CD14-positive monocyte (primary cell): ENCODE results near the gene TMEM221. TPM values are rescaled to one million over a fixed set of nuclear protein-coding genes. Genes with fewer than 3 reads are reported as not detected.

Experiments
- DNase-seq, 3 donors: peaks; one replicate each; pipeline ENCODE4 v3.0.0-alpha.2; 2011 to 2022
- H2AFZ ChIP-seq: 2 replicates; pipeline ENCODE4 v1.6.0; 2012; ENCODE audit warnings: mild to moderate bottlenecking, low read depth, low read length, inconsistent platforms; ENCODE audit not compliant: insufficient read depth, poor library complexity, severe bottlenecking
- H3K27ac ChIP-seq, 2 donors: 1 replicate in 1 of 2; 2 replicates in 1 of 2; pipeline ENCODE4 v1.5.1; 2012 to 2013; ENCODE audit warnings: low read length in 2 of 2, control low read depth in 1 of 2, inconsistent platforms in 1 of 2, low read depth in 1 of 2, mild to moderate bottlenecking in 1 of 2
- H3K27me3 ChIP-seq, 2 donors: one replicate each; pipeline versions ENCODE4 v1.6.0 to v1.6.1; 2011 to 2013; ENCODE audit warnings: low read length in 2 of 2; ENCODE audit not compliant: control insufficient read depth in 2 of 2, insufficient read depth in 2 of 2
- H3K36me3 ChIP-seq, 2 donors: replicated peaks in 1 of 2; 1 replicate in 1 of 2; 2 replicates in 1 of 2; pipeline versions ENCODE4 v1.5.1 to v1.6.1; 2012 to 2013; ENCODE audit warnings: low read length in 2 of 2, control low read depth in 1 of 2, inconsistent platforms in 1 of 2, mild to moderate bottlenecking in 1 of 2; ENCODE audit not compliant: insufficient read depth in 2 of 2, control insufficient read depth in 1 of 2
- H3K4me1 ChIP-seq, 2 donors: 1 replicate in 1 of 2; 2 replicates in 1 of 2; pipeline versions ENCODE4 v1.5.1 to v1.6.1; 2012 to 2013; ENCODE audit warnings: low read length in 2 of 2, control low read depth in 1 of 2, inconsistent platforms in 1 of 2, mild to moderate bottlenecking in 1 of 2, moderate library complexity in 1 of 2; ENCODE audit not compliant: insufficient read depth in 2 of 2, control insufficient read depth in 1 of 2
- H3K4me2 ChIP-seq: replicated peaks from 2 replicates; pipeline ENCODE3; 2012; ENCODE audit warnings: low read length, moderate library complexity, mild to moderate bottlenecking; ENCODE audit not compliant: poor library complexity, severe bottlenecking; ENCODE audit errors: extremely low read depth
- H3K4me3 ChIP-seq, 3 experiments: fragments of 200-600 bp in 1 of 3; sonication (generic) in 1 of 3; replicated peaks in 1 of 3; 1 replicate in 2 of 3; 2 replicates in 1 of 3; pipeline ENCODE4 v1.5.1; 2011 to 2013; ENCODE audit warnings: low read length in 3 of 3, mild to moderate bottlenecking in 3 of 3, control low read depth in 2 of 3, low read depth in 2 of 3, inconsistent platforms in 1 of 3, moderate library complexity in 1 of 3
- H3K79me2 ChIP-seq: 2 replicates; pipeline ENCODE4 v1.6.0; 2012; ENCODE audit warnings: mild to moderate bottlenecking, control low read depth, inconsistent platforms, low read length, moderate library complexity; ENCODE audit not compliant: insufficient read depth
- H3K9ac ChIP-seq: 2 replicates; pipeline ENCODE4 v1.6.0; 2017; ENCODE audit warnings: low read length, mild to moderate bottlenecking; ENCODE audit not compliant: insufficient read depth, poor library complexity, severe bottlenecking
- H3K9me3 ChIP-seq, 2 donors: replicated peaks in 1 of 2; 1 replicate in 1 of 2; 2 replicates in 1 of 2; pipeline versions ENCODE4 v1.5.1 to v1.6.1; 2012 to 2013; ENCODE audit warnings: low read length in 2 of 2, control low read depth in 1 of 2; ENCODE audit not compliant: control insufficient read depth in 1 of 2, insufficient read depth in 1 of 2
- H4K20me1 ChIP-seq: 2 replicates; pipeline ENCODE4 v1.6.0; 2012; ENCODE audit warnings: mild to moderate bottlenecking, low read length, control low read depth, moderate library complexity; ENCODE audit not compliant: insufficient read depth
- H3K27ac Mint-ChIP-seq, 7 donors: one replicate each; pipeline ENCODE4 v1.8.0; 2020; ENCODE audit warnings: mild to moderate bottlenecking in 7 of 7, mixed read lengths in 7 of 7, moderate library complexity in 6 of 7, inconsistent platforms in 2 of 7
- H3K27me3 Mint-ChIP-seq, 3 donors: one replicate each; pipeline ENCODE4 v1.8.0; 2021 to 2022; ENCODE audit warnings: low read depth in 3 of 3, mild to moderate bottlenecking in 3 of 3, mixed read lengths in 3 of 3, moderate library complexity in 3 of 3, inconsistent platforms in 1 of 3
- H3K36me3 Mint-ChIP-seq, 2 donors: one replicate each; pipeline ENCODE4 v1.8.0; 2020; ENCODE audit warnings: mixed read lengths in 2 of 2, inconsistent platforms in 1 of 2, mild to moderate bottlenecking in 1 of 2
- H3K4me1 Mint-ChIP-seq: one replicate; pipeline ENCODE4 v1.8.0; 2020; ENCODE audit warnings: mild to moderate bottlenecking, mixed read lengths
- H3K4me3 Mint-ChIP-seq, 2 donors: one replicate each; pipeline ENCODE4 v1.8.0; 2020; ENCODE audit warnings: mild to moderate bottlenecking in 2 of 2, mixed read lengths in 2 of 2, moderate library complexity in 1 of 2
- H3K9me3 Mint-ChIP-seq, 7 donors: one replicate each; pipeline ENCODE4 v1.8.0; 2020 to 2022; ENCODE audit warnings: mixed read lengths in 7 of 7, mild to moderate bottlenecking in 6 of 7, moderate library complexity in 6 of 7, inconsistent platforms in 2 of 7
- CTCF ChIP-seq: fragments of 200-600 bp; IDR thresholded peaks from one replicate; pipeline ENCODE4 v1.8.0; 2022; ENCODE audit warnings: antibody characterized with exemption, mild to moderate bottlenecking
- WGBS: methylation state at CpG from one replicate; pipeline ENCODE4 v1.1.5; 2013; ENCODE audit warnings: missing lambda C conversion rate; ENCODE audit not compliant: insufficient coverage; 5-methylcytosine and 5-hydroxymethylcytosine counted together
- intact Hi-C, 2 donors: fragments of 100-400 bp; cut with micrococcal nuclease; formaldehyde crosslinking; loops; one replicate each; pipeline versions ENCODE4 v1.15.0 to v1.15.1; 2023
- polyA plus RNA-seq, 3 donors: library from polyadenylated mRNA; depleted of rRNA in 1 of 3; unstranded in 2 of 3; stranded (reverse) in 1 of 3; fragments of 300-500 nt in 2 of 3; fragments of >200 nt in 1 of 3; fragmentation: Illumina TruSeq in 2 of 3; gene quantifications; 1 replicate in 2 of 3; 2 replicates in 1 of 3; pipeline ENCODE4 v1.2.3, GENCODE V29; 2012 to 2021

Gene TMEM221
- polyA plus RNA-seq, 3 donors = not detected

DNA sequence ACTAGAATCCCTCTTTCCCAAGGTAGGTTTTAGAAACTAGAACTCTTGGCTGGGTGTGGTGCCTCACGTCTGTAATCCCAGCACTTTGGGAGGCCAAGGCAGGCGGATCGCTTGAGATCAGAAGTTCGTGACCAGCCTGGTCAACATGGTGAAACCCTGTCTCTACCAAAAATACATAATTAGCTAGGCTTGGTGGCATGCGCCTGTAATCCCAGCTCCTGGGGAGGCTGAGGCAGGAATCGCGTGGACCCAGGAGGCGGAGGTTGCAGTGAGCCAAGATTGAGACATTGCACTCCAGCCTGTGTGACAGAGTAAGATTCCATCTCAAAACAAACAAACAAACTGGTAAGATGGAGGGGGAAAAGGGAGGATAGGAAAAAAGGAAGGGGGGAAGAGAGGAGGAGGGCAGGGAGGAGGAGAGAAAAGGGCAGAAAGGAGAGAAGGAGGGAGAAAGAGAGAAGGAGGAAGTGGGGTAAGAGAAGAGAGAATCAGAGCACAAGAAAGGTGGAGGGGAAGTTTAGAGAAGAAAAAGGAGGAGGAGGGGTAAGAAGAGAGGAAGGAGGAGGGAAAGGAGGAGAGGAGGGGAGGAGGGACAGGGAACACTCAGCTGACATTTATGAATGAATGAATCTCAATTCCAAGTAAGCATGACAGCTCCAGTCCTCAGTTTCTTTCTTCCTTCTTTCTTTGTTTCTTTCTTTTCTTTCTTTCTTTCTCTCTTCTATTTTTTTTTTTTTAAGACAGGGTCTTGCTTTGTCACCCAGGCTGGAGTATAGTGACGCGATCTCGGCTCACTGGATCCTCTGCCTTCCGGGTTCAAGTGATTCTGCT lies 19.2 kb upstream of the TMEM221 start:
- Mint-ChIP-seq H3K4me1 (peaks cover 46% of the 10 kb centered on the region), H3K27ac (peak overlapping the region in 2 of 7 donors; percentile 72 to 80), H3K27me3 (peaks cover 2 to 12% (median 7%) of the 10 kb centered on the region in 3 donors), H3K9me3 (no peaks in the 10 kb centered on the region), H3K4me3 (peak overlapping the region in 1 of 2 donors; percentile 21), H3K36me3 (no peaks in the 10 kb centered on the region)
- no peak overlapping the region for H3K27ac ChIP-seq
- peaks cover 36 to 47% of the 10 kb centered on the region in 2 donors for H3K4me1 ChIP-seq
- no peak overlapping the region for H3K4me2 ChIP-seq
- intact Hi-C loops = loop anchor here in 1 of 2 donors (5.0 kb wide), 1 partner anchor 70 kb away; no protein-coding TSS in a partner anchor
- no peak for TF ChIP-seq CTCF
- peaks cover 18% of the 10 kb centered on the region for H3K79me2 ChIP-seq
- H3K27me3 ChIP-seq = no peaks in the 10 kb centered on the region
- H3K36me3 ChIP-seq = no peaks in the 10 kb centered on the region
- no peak for DNase-seq
- no peak overlapping the region for H3K9ac ChIP-seq
- WGBS = 100% methylated on average over 2 of the region's 12 CpGs
- H4K20me1 ChIP-seq = peaks cover 11% of the 10 kb centered on the region
- H2AFZ ChIP-seq = no peak overlapping the region
- no peak overlapping the region for H3K4me3 ChIP-seq
- H3K9me3 ChIP-seq = no peaks in the 10 kb centered on the region

DNA sequence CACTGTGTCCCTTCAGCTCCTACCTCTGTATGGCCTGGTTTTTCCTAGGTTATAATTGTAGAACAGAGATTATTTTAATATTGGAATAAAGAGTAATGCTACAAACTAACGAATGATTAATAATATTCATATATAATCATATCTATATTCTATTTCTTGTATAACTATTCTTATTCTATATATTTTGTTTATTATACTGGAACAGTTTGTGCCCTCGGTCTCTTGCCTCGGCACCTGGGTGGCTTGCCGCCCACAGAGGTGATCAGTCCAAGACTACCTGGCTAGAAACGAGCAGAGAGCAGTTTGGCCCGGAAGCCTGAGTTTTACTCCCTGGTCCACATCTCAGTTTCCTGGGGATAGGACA lies 18.0 kb upstream of the TMEM221 start:
- H3K79me2 ChIP-seq = peaks cover 11% of the 10 kb centered on the region

More for the DNA sequence above, 18.0 kb upstream of the TMEM221 start:
- H3K4me2 ChIP-seq = no peak overlapping the region
- H4K20me1 ChIP-seq = peaks cover 7% of the 10 kb centered on the region
- peaks cover 23 to 35% of the 10 kb centered on the region in 2 donors for H3K4me1 ChIP-seq
- no peak overlapping the region for H3K4me3 ChIP-seq
- H3K9me3 Mint-ChIP-seq = no peaks in the 10 kb centered on the region
- no peak overlapping the region for H2AFZ ChIP-seq
- H3K27ac ChIP-seq = no peak overlapping the region
- H3K36me3 Mint-ChIP-seq = no peaks in the 10 kb centered on the region
- TF ChIP-seq CTCF = peak; percentile 32
- no peak overlapping the region for H3K27ac Mint-ChIP-seq
- no peak for DNase-seq
- intact Hi-C loops = loop anchor here in 1 of 2 donors (5.0 kb wide), 1 partner anchor 69 kb away; no protein-coding TSS in a partner anchor
- H3K4me1 Mint-ChIP-seq = peaks cover 34% of the 10 kb centered on the region
- no peaks in the 10 kb centered on the region for H3K36me3 ChIP-seq
- WGBS = 64% methylated on average over 5 of the region's 6 CpGs
- H3K9ac ChIP-seq = no peak overlapping the region
- peaks cover 0 to 18% (median 11%) of the 10 kb centered on the region in 3 donors for H3K27me3 Mint-ChIP-seq
- no peak overlapping the region for H3K4me3 Mint-ChIP-seq
- no peaks in the 10 kb centered on the region for H3K9me3 ChIP-seq
- no peaks in the 10 kb centered on the region for H3K27me3 ChIP-seq
